GM12891 (cell line): ENCODE results near the gene C14orf119.

Source experiments
- POLR2A ChIP-seq: IDR thresholded peaks from 2 replicates; pipeline ENCODE4 v1.6.1; 2011; ENCODE audit warnings: low read depth, low read length, control low read depth
- POLR2AphosphoS5 ChIP-seq: IDR thresholded peaks from 2 replicates; pipeline ENCODE4 v1.6.1; 2011; ENCODE audit warnings: low read depth, low read length, control low read depth
- POU2F2 ChIP-seq: IDR thresholded peaks from 2 replicates; pipeline ENCODE4 v1.6.1; 2011; ENCODE audit warnings: low read depth, mild to moderate bottlenecking, control low read depth, low read length, moderate library complexity
- SPI1 ChIP-seq: IDR thresholded peaks from 2 replicates; pipeline ENCODE4 v1.6.1; 2011; ENCODE audit warnings: low read depth, low read length, control low read depth
- TAF1 ChIP-seq: IDR thresholded peaks from 2 replicates; pipeline ENCODE4 v1.6.1; 2011; ENCODE audit warnings: low read depth, low read length, control low read depth

DNA sequence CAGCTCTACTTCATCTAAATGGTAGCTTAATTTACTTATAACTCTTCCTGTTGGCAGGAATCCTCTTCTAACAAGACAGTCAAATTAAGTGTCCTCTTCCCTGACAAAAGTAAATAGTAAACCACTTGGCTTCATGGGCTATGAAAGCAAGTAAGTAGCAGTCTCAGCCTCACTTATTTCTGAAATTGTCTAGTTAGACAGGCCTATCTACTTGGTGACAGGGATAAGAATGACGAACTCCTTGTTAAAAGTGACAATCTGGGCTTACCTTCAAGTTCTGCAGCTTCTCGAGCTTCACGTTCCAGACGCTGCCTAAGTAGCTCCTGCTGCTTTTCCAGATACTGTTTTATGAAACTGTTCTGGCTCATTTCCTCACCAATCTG is 5.1 kb upstream of the C14orf119 start:
- TF ChIP-seq POLR2A = no peak
- TF ChIP-seq TAF1 = no peak
- no peak for TF ChIP-seq POLR2AphosphoS5
- TF ChIP-seq POU2F2 = no peak
- TF ChIP-seq SPI1 = no peak
